T-cell (primary cell): Measurements from ENCODE around the gene TTYH1. TPM values are rescaled to one million over a fixed set of nuclear protein-coding genes. Genes with fewer than 3 reads are reported as not detected.

Experiments
- ATAC-seq, 4 experiments: fragments of 200-7000 bp in 3 of 4; fragments of 150-1000 bp in 1 of 4; cut with Tn5 transposase; replicated peaks in 1 of 4; 1 replicate in 3 of 4; 2 replicates in 1 of 4; pipeline ENCODE4 v1.10.0; 2021; ENCODE audit warnings: moderate library complexity in 3 of 4, mild to moderate bottlenecking in 2 of 4, moderate number of reproducible peaks in 1 of 4
- CTCF ChIA-PET, 2 donors: fragments of 300-600 bp; sonication (Branson Sonifier 250); formaldehyde crosslinking; loops; one replicate each; lab custom pipeline; 2022; ENCODE audit warnings: antibody characterized with exemption in 2 of 2; lab: Charles Lee
- POLR2A ChIA-PET, 2 donors: fragments of 300-600 bp; sonication (Branson Sonifier 250); formaldehyde crosslinking; loops; one replicate each; lab custom pipeline; 2022; ENCODE audit warnings: antibody characterized with exemption in 2 of 2; lab: Charles Lee
- DNase-seq, 35 experiments: peaks; one replicate each; pipeline versions ENCODE4 v3.0.0 to v3.0.0-alpha.2; 2013 to 2023
- H3K27ac ChIP-seq: one replicate; pipeline ENCODE4 v1.5.1; 2013; ENCODE audit warnings: low read length
- H3K27me3 ChIP-seq, 2 experiments: replicated peaks in 1 of 2; 1 replicate in 1 of 2; 2 replicates in 1 of 2; pipeline versions ENCODE4 v1.6.1 to v1.7.0; 2013; ENCODE audit warnings: low read length in 1 of 2, mixed read lengths in 1 of 2; ENCODE audit not compliant: control insufficient read depth in 2 of 2, insufficient read depth in 2 of 2; ENCODE audit errors: extremely low read depth in 1 of 2
- H3K36me3 ChIP-seq, 2 donors: 1 replicate in 1 of 2; 2 replicates in 1 of 2; pipeline versions ENCODE4 v1.6.1 to v1.7.0; 2013; ENCODE audit warnings: low read length in 1 of 2; ENCODE audit not compliant: control insufficient read depth in 2 of 2, insufficient read depth in 1 of 2; ENCODE audit errors: extremely low read depth in 1 of 2
- H3K4me1 ChIP-seq, 2 experiments: 1 replicate in 1 of 2; 2 replicates in 1 of 2; pipeline versions ENCODE4 v1.6.1 to v1.7.0; 2013; ENCODE audit warnings: low read length in 2 of 2, mixed read lengths in 1 of 2; ENCODE audit not compliant: insufficient read depth in 2 of 2, control insufficient read depth in 1 of 2; ENCODE audit errors: extremely low read depth in 1 of 2
- H3K4me3 ChIP-seq, 2 donors: 1 replicate in 1 of 2; 2 replicates in 1 of 2; pipeline versions ENCODE4 v1.5.1 to v1.7.0; 2013; ENCODE audit warnings: mild to moderate bottlenecking in 2 of 2, low read length in 1 of 2, moderate library complexity in 1 of 2; ENCODE audit not compliant: control insufficient read depth in 1 of 2; ENCODE audit errors: extremely low read depth in 1 of 2
- H3K9me3 ChIP-seq: 2 replicates; pipeline ENCODE4 v1.7.0; 2013
- H3K27ac Mint-ChIP-seq, 2 donors: one replicate each; pipeline ENCODE4 v1.8.0; 2020 to 2021; ENCODE audit warnings: mild to moderate bottlenecking in 2 of 2, mixed read lengths in 2 of 2
- H3K27me3 Mint-ChIP-seq, 2 donors: one replicate each; pipeline ENCODE4 v1.8.0; 2021 to 2022; ENCODE audit warnings: mixed read lengths in 2 of 2
- H3K36me3 Mint-ChIP-seq: one replicate; pipeline ENCODE4 v1.8.0; 2021; ENCODE audit warnings: mixed read lengths
- H3K4me1 Mint-ChIP-seq, 3 donors: one replicate each; pipeline ENCODE4 v1.8.0; 2020 to 2022; ENCODE audit warnings: mixed read lengths in 3 of 3, mild to moderate bottlenecking in 1 of 3
- H3K4me3 Mint-ChIP-seq, 3 donors: one replicate each; pipeline ENCODE4 v1.8.0; 2020 to 2022; ENCODE audit warnings: mild to moderate bottlenecking in 3 of 3, mixed read lengths in 3 of 3, moderate library complexity in 3 of 3
- H3K9me3 Mint-ChIP-seq, 3 donors: one replicate each; pipeline ENCODE4 v1.8.0; 2020 to 2022; ENCODE audit warnings: mixed read lengths in 3 of 3
- WGBS: methylation state at CpG from one replicate; pipeline ENCODE4 v1.1.5; 2013; ENCODE audit warnings: missing lambda C conversion rate; ENCODE audit not compliant: insufficient coverage; 5-methylcytosine and 5-hydroxymethylcytosine counted together
- total RNA-seq, 35 experiments: library from RNA in 6 of 35; stranded (reverse) in 6 of 35; fragments of 120-200 nt in 1 of 35; gene quantifications; one replicate each; pipeline versions ENCODE4 v1.2.1 to v1.2.4 and lab custom pipeline; 2013 to 2026

Gene TTYH1
- total RNA-seq, 5 donors from 2014 or later (not counting 1 experiment from before 2014, with no cell fraction given), result 0.26 to 0.41 TPM; not detected in 3

GRCh38 chr19:54461613-54462012 lies 46.3 kb downstream of the TTYH1 start:
- POLR2A ChIA-PET, result interaction anchor here (0.5 to 1.1 kb wide), 4 partner anchors 9 to 28 kb away, joined by 3 to 7 read pairs (median 3); no protein-coding TSS in a partner anchor
- CTCF ChIA-PET, result no interaction called here
- peaks cover 18% of the 10 kb centered on the region for H3K36me3 Mint-ChIP-seq
- no peak overlapping the region for H3K27ac ChIP-seq
- peak overlapping the region in 1 of 2 donors; percentile 44 for H3K27ac Mint-ChIP-seq
- H3K27me3 ChIP-seq, result peaks cover 0 to 6% of the 10 kb centered on the region in 2 experiments
- WGBS, result no CpG with 5 or more reads among the region's 3 CpGs
- no peak overlapping the region for H3K4me3 ChIP-seq
- no peaks in the 10 kb centered on the region for H3K9me3 Mint-ChIP-seq
- H3K4me1 ChIP-seq, result peaks cover 7 to 54% of the 10 kb centered on the region in 2 experiments
- DNase-seq (no peak), ATAC-seq (no peak)
- peaks cover 10 to 51% of the 10 kb centered on the region in 2 donors for H3K36me3 ChIP-seq
- H3K27me3 Mint-ChIP-seq, result no peaks in the 10 kb centered on the region
- peak overlapping the region in 2 of 3 donors; percentile 51 to 85 for H3K4me3 Mint-ChIP-seq
- H3K9me3 ChIP-seq, result no peaks in the 10 kb centered on the region
- H3K4me1 Mint-ChIP-seq, result peaks cover 31 to 44% (median 41%) of the 10 kb centered on the region in 3 donors

GRCh38 chr19:54462047-54462654 lies 46.9 kb downstream of the TTYH1 start:
- Histone ChIP-seq H3K4me1 (peaks cover 7 to 54% of the 10 kb centered on the region in 2 experiments), H3K27ac (peak overlapping the region; percentile 51), H3K4me3 (peak overlapping the region in 1 of 2 donors; percentile 83), H3K27me3 (peaks cover 0 to 6% of the 10 kb centered on the region in 2 experiments), H3K9me3 (no peaks in the 10 kb centered on the region), H3K36me3 (peaks cover 10 to 46% of the 10 kb centered on the region in 2 donors)
- peak overlapping the region in 1 of 3 donors; percentile 85 for H3K4me3 Mint-ChIP-seq
- ATAC-seq (no peak), DNase-seq (peak in 1 of 35 experiments; percentile 8)
- WGBS, result 86% methylated on average over 13 of the region's 15 CpGs
- H3K36me3 Mint-ChIP-seq, result peaks cover 18% of the 10 kb centered on the region
- POLR2A ChIA-PET, result interaction anchor here (0.5 to 1.9 kb wide), 4 partner anchors 9 to 29 kb away, joined by 3 to 7 read pairs (median 4); no protein-coding TSS in a partner anchor
- no peaks in the 10 kb centered on the region for H3K27me3 Mint-ChIP-seq
- peak overlapping the region in 1 of 2 donors; percentile 44 for H3K27ac Mint-ChIP-seq
- peaks cover 31 to 44% (median 41%) of the 10 kb centered on the region in 3 donors for H3K4me1 Mint-ChIP-seq
- H3K9me3 Mint-ChIP-seq, result no peaks in the 10 kb centered on the region
- CTCF ChIA-PET, result no interaction called here

GRCh38 chr19:54462655-54463530 lies 47.6 kb downstream of the TTYH1 start:
- Mint-ChIP-seq H3K4me1 (peaks cover 31 to 44% (median 41%) of the 10 kb centered on the region in 3 donors), H3K27me3 (no peaks in the 10 kb centered on the region), H3K9me3 (no peaks in the 10 kb centered on the region), H3K36me3 (peaks cover 17% of the 10 kb centered on the region), H3K27ac (peak overlapping the region; percentile 39 to 67), H3K4me3 (peak overlapping the region; percentile 85 to 89 (median 85))
- H3K9me3 ChIP-seq, result no peaks in the 10 kb centered on the region
- POLR2A ChIA-PET, result interaction anchor here in 1 of 2 donors (0.6 to 1.9 kb wide), 3 partner anchors 10 to 14 kb away, joined by 4 to 9 read pairs (median 7); partner anchors contain the start of gene LENG8
- peak; percentile 38 to 66 (median 52) for ATAC-seq
- peaks cover 7 to 54% of the 10 kb centered on the region in 2 experiments for H3K4me1 ChIP-seq
- 12% methylated on average over 91 of the region's 91 CpGs for WGBS
- DNase-seq, result peak; percentile 41 to 84 (median 63)
- peak overlapping the region; percentile 72 for H3K27ac ChIP-seq
- peaks cover 4 to 38% of the 10 kb centered on the region in 2 donors for H3K36me3 ChIP-seq
- peaks cover 0 to 6% of the 10 kb centered on the region in 2 experiments for H3K27me3 ChIP-seq
- CTCF ChIA-PET, result interaction anchor here in 1 of 2 donors (0.6 to 1.0 kb wide), 3 partner anchors 14 to 98 kb away, joined by 3 read pairs; partner anchors contain the start of gene LENG8
- peak overlapping the region; percentile 19 to 83 for H3K4me3 ChIP-seq

GRCh38 chr19:54463531-54464043 lies 48.3 kb downstream of the TTYH1 start, which contains the start of gene LENG9:
Gene LENG9, minus strand, starts transcription at chr19:54463778. Its CDS starts 252 bp downstream, at chr19:54463526.
- Histone ChIP-seq H3K9me3 (no peaks in the 10 kb centered on the region), H3K27ac (peak within 1 kb of the TSS; percentile 72), H3K4me1 (peaks cover 7 to 48% of the 10 kb centered on the region in 2 experiments), H3K27me3 (peaks cover 0 to 6% of the 10 kb centered on the region in 2 experiments), H3K4me3 (peak within 1 kb of the TSS; percentile 83 to 85), H3K36me3 (peaks cover 4 to 31% of the 10 kb centered on the region in 2 donors)
- peak; percentile 60 to 71 (median 68) for ATAC-seq
- Mint-ChIP-seq H3K27me3 (peaks cover 0 to 4% of the 10 kb centered on the region in 2 donors), H3K9me3 (no peaks in the 10 kb centered on the region), H3K4me1 (peaks cover 25 to 38% (median 34%) of the 10 kb centered on the region in 3 donors), H3K4me3 (peak within 1 kb of the TSS; percentile 85 to 89 (median 85)), H3K27ac (peak within 1 kb of the TSS; percentile 89 to 90), H3K36me3 (peaks cover 10% of the 10 kb centered on the region)
- ChIA-PET POLR2A (interaction anchor here in 1 of 2 donors (0.6 to 1.9 kb wide), 3 partner anchors 10 to 15 kb away, joined by 4 to 9 read pairs (median 7); partner anchors contain the start of gene LENG8), CTCF (interaction anchor here in 1 of 2 donors (0.6 to 1.0 kb wide), 4 partner anchors 15 to 98 kb away, joined by 3 to 5 read pairs (median 3); partner anchors contain the start of gene LENG8)
- WGBS, result 0% methylated on average over 26 of the region's 41 CpGs
- peak; percentile 66 to 99 (median 93) for DNase-seq

GRCh38 chr19:54464044-54464629 lies 48.9 kb downstream of the TTYH1 start:
- POLR2A ChIA-PET, result interaction anchor here in 1 of 2 donors (1.0 to 1.9 kb wide), 2 partner anchors 11 to 15 kb away, joined by 4 to 9 read pairs; partner anchors contain the start of gene LENG8
- WGBS, result under 1% methylated on average over 25 of the region's 26 CpGs

More at GRCh38 chr19:54464044-54464629, 48.9 kb downstream of the TTYH1 start:
- H3K36me3 Mint-ChIP-seq, result peaks cover 5% of the 10 kb centered on the region
- H3K27me3 Mint-ChIP-seq, result peaks cover 0 to 10% of the 10 kb centered on the region in 2 donors
- no peaks in the 10 kb centered on the region for H3K9me3 ChIP-seq
- peaks cover 0 to 6% of the 10 kb centered on the region in 2 experiments for H3K27me3 ChIP-seq
- peak overlapping the region; percentile 89 to 90 for H3K27ac Mint-ChIP-seq
- H3K36me3 ChIP-seq, result peaks cover 4 to 26% of the 10 kb centered on the region in 2 donors
- ATAC-seq (peak; percentile 34 to 60 (median 48)), DNase-seq (peak in 31 of 35 experiments; percentile 49 to 91 (median 79))
- CTCF ChIA-PET, result interaction anchor here in 1 of 2 donors (0.6 to 1.0 kb wide), 3 partner anchors 15 to 20 kb away, joined by 3 to 5 read pairs (median 3); partner anchors contain the start of gene LENG8
- peak overlapping the region; percentile 85 to 89 (median 85) for H3K4me3 Mint-ChIP-seq
- no peaks in the 10 kb centered on the region for H3K9me3 Mint-ChIP-seq
- peaks cover 7 to 42% of the 10 kb centered on the region in 2 experiments for H3K4me1 ChIP-seq
- peak overlapping the region; percentile 83 to 85 for H3K4me3 ChIP-seq
- H3K27ac ChIP-seq, result peak overlapping the region; percentile 72
- peaks cover 20 to 32% (median 29%) of the 10 kb centered on the region in 3 donors for H3K4me1 Mint-ChIP-seq
